GM12864 (cell line): Measurements from ENCODE around the gene RLN2.
"Not testable (repeated sequence)": the region's sequence is repeated elsewhere in the genome, so short reads cannot be mapped to it uniquely, and the experiment has no call there.

ENCODE experiments used
- DNase-seq: peaks from one replicate; pipeline ENCODE4 v3.0.0-alpha.2; 2011; ENCODE audit warnings: low read depth
- H3K4me3 ChIP-seq: 2 replicates; pipeline ENCODE4 v1.5.1; 2011; ENCODE audit warnings: mild to moderate bottlenecking, low read depth, low read length, control low read depth
- TF ChIP-seq, protein P1 (sequence below): IDR thresholded peaks from 2 replicates; pipeline ENCODE4 v1.5.1; 2011; ENCODE audit warnings: low read depth, mild to moderate bottlenecking, moderate library complexity, low read length, control low read depth, inconsistent platforms; ENCODE audit errors: missing control alignments

The RLN2 gene

GRCh38 chr9:5326187-5326586 is 21.7 kb upstream of the RLN2 start:
- TF ChIP-seq, protein P1, sequence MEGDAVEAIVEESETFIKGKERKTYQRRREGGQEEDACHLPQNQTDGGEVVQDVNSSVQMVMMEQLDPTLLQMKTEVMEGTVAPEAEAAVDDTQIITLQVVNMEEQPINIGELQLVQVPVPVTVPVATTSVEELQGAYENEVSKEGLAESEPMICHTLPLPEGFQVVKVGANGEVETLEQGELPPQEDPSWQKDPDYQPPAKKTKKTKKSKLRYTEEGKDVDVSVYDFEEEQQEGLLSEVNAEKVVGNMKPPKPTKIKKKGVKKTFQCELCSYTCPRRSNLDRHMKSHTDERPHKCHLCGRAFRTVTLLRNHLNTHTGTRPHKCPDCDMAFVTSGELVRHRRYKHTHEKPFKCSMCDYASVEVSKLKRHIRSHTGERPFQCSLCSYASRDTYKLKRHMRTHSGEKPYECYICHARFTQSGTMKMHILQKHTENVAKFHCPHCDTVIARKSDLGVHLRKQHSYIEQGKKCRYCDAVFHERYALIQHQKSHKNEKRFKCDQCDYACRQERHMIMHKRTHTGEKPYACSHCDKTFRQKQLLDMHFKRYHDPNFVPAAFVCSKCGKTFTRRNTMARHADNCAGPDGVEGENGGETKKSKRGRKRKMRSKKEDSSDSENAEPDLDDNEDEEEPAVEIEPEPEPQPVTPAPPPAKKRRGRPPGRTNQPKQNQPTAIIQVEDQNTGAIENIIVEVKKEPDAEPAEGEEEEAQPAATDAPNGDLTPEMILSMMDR, result no peak
- DNase-seq, result no peak
- H3K4me3 ChIP-seq, result no peak overlapping the region

DNA sequence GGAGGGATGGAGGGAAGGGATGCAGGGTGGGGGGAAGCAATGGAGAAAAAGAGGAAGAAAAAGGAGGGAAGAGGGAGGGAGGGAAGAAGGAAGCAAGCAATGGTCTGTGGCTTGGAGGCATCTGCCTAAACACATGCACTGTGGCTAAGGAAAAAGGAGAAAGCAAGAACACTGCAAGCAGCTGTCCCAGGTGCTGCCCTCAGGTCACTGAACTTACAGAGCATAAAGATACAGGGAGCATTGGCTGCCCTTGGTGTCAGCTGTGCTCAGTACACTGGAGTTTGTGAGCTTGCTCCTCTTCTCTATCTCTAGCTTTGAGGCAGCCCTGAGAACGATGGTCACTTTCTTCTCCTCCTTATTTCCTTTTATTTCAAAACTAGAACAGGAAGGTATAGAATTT is 17.1 kb upstream of the RLN2 start:
- H3K4me3 ChIP-seq, DNase-seq: not testable (repeated sequence)

- TF ChIP-seq, protein P1, result no peak
- H3K4me3 ChIP-seq, result no peak overlapping the region
- no peak for DNase-seq
Observed at GRCh38 chr9:5321058-5321457, 16.5 kb upstream of the RLN2 start.

DNA sequence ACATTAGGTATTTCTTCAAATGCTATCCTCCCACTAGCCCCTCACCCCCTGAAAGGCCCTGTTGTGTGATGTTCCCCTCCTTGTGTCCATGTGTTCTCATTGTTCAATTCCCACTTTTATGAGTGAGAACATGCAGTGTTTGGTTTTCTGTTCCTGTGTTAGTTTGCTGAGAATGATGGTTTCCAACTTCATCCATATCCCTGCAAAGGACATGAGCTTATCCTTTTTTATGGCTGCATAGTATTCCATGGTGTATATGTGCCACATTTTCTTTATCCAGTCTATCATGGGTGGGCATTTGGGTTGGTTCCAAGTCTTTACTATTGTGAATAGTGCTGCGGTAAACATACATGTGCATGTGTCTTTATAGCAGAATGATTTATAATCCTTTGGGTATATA is 11.9 kb upstream of the RLN2 start:
- not testable (repeated sequence) for DNase-seq, H3K4me3 ChIP-seq

GRCh38 chr9:5315187-5315923 is 10.8 kb upstream of the RLN2 start:
- H3K4me3 ChIP-seq, result no peak overlapping the region
- TF ChIP-seq, protein P1, result no peak
- no peak for DNase-seq

GRCh38 chr9:5310851-5311250 is 6.3 kb upstream of the RLN2 start:
- no peak for DNase-seq
- TF ChIP-seq, protein P1, result no peak
- H3K4me3 ChIP-seq, result no peak overlapping the region

- DNase-seq, result no peak
- TF ChIP-seq, protein P1, result no peak
- H3K4me3 ChIP-seq, result no peak overlapping the region
Observed at GRCh38 chr9:5305741-5306140, 1.2 kb upstream of the RLN2 start.

- TF ChIP-seq, protein P1, result no peak
- no peak overlapping the region for H3K4me3 ChIP-seq
- DNase-seq, result no peak
Observed at GRCh38 chr9:5301544-5301943, 3.0 kb downstream of the RLN2 start.
